ENCODE results near the gene ITGAV.

- TF ChIP-seq CTCF (conservative IDR thresholded peaks at IDR 0.05 in 1 of 2, IDR thresholded peaks at IDR 0.05 in 1 of 2; ENCODE audit: low read depth in 1 of 2, low read length in 2 of 2) = no peak
- TF ChIP-seq EZH2 (IDR thresholded peaks at IDR 0.05; ENCODE audit: low read length, missing control alignments) = no peak
Observed at GRCh38 chr2:186614373-186614772, 24.5 kb downstream of the ITGAV start.
